ENCODE results near the gene TTC39B.
A peak's percentile ranks its signal among the peaks of the same experiment; 100 is the strongest.
"Not testable (repeated sequence)": the region's sequence is repeated elsewhere in the genome, so short reads cannot be mapped to it uniquely, and the experiment has no call there.

Gene TTC39B

GRCh38 chr9:15306757-15307522 is at the start of gene TTC39B:
TTC39B (minus strand) TSS chr9:15307216; CDS start chr9:15307125, 91 bp downstream.
- DNase-seq (ENCODE audit: low read depth), result peak; percentile 49

- DNase-seq (ENCODE audit: low read depth), result no peak
These were observed 48.7 kb upstream of the TTC39B start for GRCh38 chr9:15355669-15356068.

GRCh38 chr9:15354713-15355112 is 47.7 kb upstream of the TTC39B start:
- DNase-seq (ENCODE audit: low read depth), result no peak

- DNase-seq (ENCODE audit: low read depth), result no peak
These were observed 46.9 kb upstream of the TTC39B start for GRCh38 chr9:15353892-15354291.

GRCh38 chr9:15352306-15352705 is 45.3 kb upstream of the TTC39B start:
- no peak for DNase-seq (ENCODE audit: low read depth)

GRCh38 chr9:15349892-15350761 is 43.1 kb upstream of the TTC39B start:
- DNase-seq (ENCODE audit: low read depth), result no peak

- no peak for DNase-seq (ENCODE audit: low read depth)
These were observed 39.8 kb upstream of the TTC39B start for GRCh38 chr9:15346837-15347236.

- no peak for DNase-seq (ENCODE audit: low read depth)
These were observed 37.2 kb upstream of the TTC39B start for GRCh38 chr9:15344191-15344590.

- no peak for DNase-seq (ENCODE audit: low read depth)
These were observed 26.4 kb upstream of the TTC39B start for GRCh38 chr9:15333376-15333881.

GRCh38 chr9:15332939-15333338 is 25.9 kb upstream of the TTC39B start:
- DNase-seq (ENCODE audit: low read depth), result no peak

GRCh38 chr9:15329539-15330109 is 22.6 kb upstream of the TTC39B start:
- DNase-seq (ENCODE audit: low read depth), result no peak

- no peak for DNase-seq (ENCODE audit: low read depth)
These were observed 21.9 kb upstream of the TTC39B start for GRCh38 chr9:15328946-15329345.

- DNase-seq (ENCODE audit: low read depth), result not testable (repeated sequence)
These were observed 15.7 kb upstream of the TTC39B start for GRCh38 chr9:15322695-15323094.

GRCh38 chr9:15319661-15320060 is 12.6 kb upstream of the TTC39B start:
- DNase-seq (ENCODE audit: low read depth), result not testable (repeated sequence)

GRCh38 chr9:15317836-15318235 is 10.8 kb upstream of the TTC39B start:
- no peak for DNase-seq (ENCODE audit: low read depth)

- DNase-seq (ENCODE audit: low read depth), result no peak
These were observed 4.6 kb upstream of the TTC39B start for GRCh38 chr9:15311607-15312006.

- no peak for DNase-seq (ENCODE audit: low read depth)
These were observed 3.3 kb upstream of the TTC39B start for GRCh38 chr9:15310107-15310850.

GRCh38 chr9:15308511-15308910 is 1.5 kb upstream of the TTC39B start:
- no peak for DNase-seq (ENCODE audit: low read depth)

GRCh38 chr9:15307523-15307841 is 466 bp upstream of the TTC39B start:
- DNase-seq (ENCODE audit: low read depth), result no peak

- no peak for DNase-seq (ENCODE audit: low read depth)
These were observed 804 bp downstream of the TTC39B start for GRCh38 chr9:15306068-15306756.

GRCh38 chr9:15305470-15305869 is 1.5 kb downstream of the TTC39B start:
- DNase-seq (ENCODE audit: low read depth), result no peak

Measured in stimulated activated CD8-positive, alpha-beta memory T cell treated with anti-CD3 and anti-CD28 coated beads, Interleukin-15, amount 100 ng/mL, for 1 hour (primary cell).